Keratinocyte (primary cell): ENCODE measurements around the gene TMEM218. TPM values are rescaled to one million over a fixed set of nuclear protein-coding genes. Genes with fewer than 3 reads are reported as not detected.

Experiments used
- DNase-seq: peaks from one replicate; pipeline ENCODE4 v3.0.0-alpha.2; 2011; ENCODE audit warnings: low read depth, missing footprints, low spot score
- FAIRE-seq: peaks from 2 replicates; lab custom pipeline; 2011; peaks lifted over from hg19 to GRCh38; lab: Jason Lieb, UNC
- H2AFZ ChIP-seq: 2 replicates; pipeline ENCODE4 v1.6.0; 2012; ENCODE audit warnings: low read length, control low read depth, inconsistent platforms; ENCODE audit not compliant: control insufficient read depth
- H3K27ac ChIP-seq: 2 replicates; pipeline ENCODE4 v1.5.1; 2011; ENCODE audit warnings: low read length; ENCODE audit not compliant: control insufficient read depth, insufficient read depth
- H3K27me3 ChIP-seq: 3 replicates; pipeline ENCODE4 v1.6.0; 2011; ENCODE audit warnings: low read length; ENCODE audit not compliant: control insufficient read depth, insufficient read depth; ENCODE audit errors: extremely low read depth
- H3K36me3 ChIP-seq, 2 experiments: 2 replicates in 1 of 2; 3 replicates in 1 of 2; pipeline ENCODE4 v1.5.1; 2011; ENCODE audit warnings: low read length in 2 of 2, mild to moderate bottlenecking in 1 of 2; ENCODE audit not compliant: control insufficient read depth in 2 of 2, insufficient read depth in 2 of 2; ENCODE audit errors: extremely low read depth in 1 of 2
- H3K4me1 ChIP-seq: 3 replicates; pipeline ENCODE4 v1.5.1; 2011; ENCODE audit warnings: low read length; ENCODE audit not compliant: control insufficient read depth, insufficient read depth; ENCODE audit errors: extremely low read depth
- H3K4me2 ChIP-seq: 3 replicates; pipeline ENCODE4 v1.6.0; 2011; ENCODE audit warnings: low read depth, low read length; ENCODE audit not compliant: control insufficient read depth, insufficient read depth; ENCODE audit errors: extremely low read depth
- H3K4me3 ChIP-seq, 3 experiments: fragments of 200-600 bp in 1 of 3; sonication (generic) in 1 of 3; 2 replicates in 2 of 3; 3 replicates in 1 of 3; pipeline ENCODE4 v1.5.1; 2011 to 2016; ENCODE audit warnings: low read length in 3 of 3, mild to moderate bottlenecking in 3 of 3, control low read depth in 2 of 3, inconsistent platforms in 1 of 3, low read depth in 1 of 3, mixed read lengths in 1 of 3, mixed run types in 1 of 3, moderate library complexity in 1 of 3; ENCODE audit not compliant: control insufficient read depth in 2 of 3, insufficient read depth in 2 of 3; ENCODE audit errors: extremely low read depth in 1 of 3
- H3K79me2 ChIP-seq: 2 replicates; pipeline ENCODE4 v1.6.0; 2012; ENCODE audit warnings: low read length; ENCODE audit not compliant: control insufficient read depth, insufficient read depth
- H3K9ac ChIP-seq: 3 replicates; pipeline ENCODE4 v1.6.0; 2011; ENCODE audit warnings: low read length; ENCODE audit not compliant: control insufficient read depth, insufficient read depth; ENCODE audit errors: extremely low read depth
- H3K9me1 ChIP-seq: 3 replicates; pipeline ENCODE4 v1.6.0; 2011; ENCODE audit warnings: low read length; ENCODE audit not compliant: control insufficient read depth, insufficient read depth; ENCODE audit errors: extremely low read depth
- H3K9me3 ChIP-seq: 2 replicates; pipeline ENCODE4 v1.5.1; 2012; ENCODE audit warnings: low read depth, low read length; ENCODE audit not compliant: control insufficient read depth
- H4K20me1 ChIP-seq: 3 replicates; pipeline ENCODE4 v1.6.0; 2011; ENCODE audit warnings: low read length; ENCODE audit not compliant: control insufficient read depth, insufficient read depth; ENCODE audit errors: extremely low read depth
- CTCF ChIP-seq, 3 experiments: IDR thresholded peaks in 1 of 3; conservative IDR thresholded peaks in 1 of 3; optimal IDR thresholded peaks in 1 of 3; 2 replicates in 2 of 3; 3 replicates in 1 of 3; pipeline versions ENCODE3 to v1.5.1; 2011; ENCODE audit warnings: low read length in 3 of 3, mild to moderate bottlenecking in 3 of 3, moderate library complexity in 2 of 3, control low read depth in 1 of 3, inconsistent platforms in 1 of 3; ENCODE audit not compliant: insufficient read depth in 2 of 3; ENCODE audit errors: extremely low read depth in 1 of 3
- EZH2 ChIP-seq: IDR thresholded peaks from one replicate; pipeline ENCODE4 v1.6.1; 2012; ENCODE audit warnings: inconsistent platforms, mild to moderate bottlenecking, low read length, moderate library complexity
- dilution Hi-C: fragments of 300-500 bp; cut with MboI; formaldehyde crosslinking; loops from one replicate; pipeline ENCODE4 v1.7.0; 2020; ENCODE audit warnings: low sequenced_read_pairs; ENCODE audit not compliant: extremely low pct_ligation_motif_present
- polyA plus RNA-seq, 5 experiments: library from polyadenylated mRNA; depleted of rRNA in 3 of 5; stranded (reverse) in 3 of 5; stranded (forward) in 1 of 5; unstranded in 1 of 5; fragments of >200 nt; gene quantifications; 1 replicate in 1 of 5; 2 replicates in 3 of 5; 3 replicates in 1 of 5; pipeline versions ENCODE4 v1.2.1 to v1.2.3, GENCODE V29; 2011 to 2012; ENCODE audit warnings: missing spikeins in 2 of 5, low read depth in 1 of 5, low replicate concordance in 1 of 5

TMEM218 gene
- polyA plus RNA-seq, 1 donor (not counting 4 experiments of a cell fraction or from before 2014, with no cell fraction given), result 34.2 TPM

GRCh38 chr11:125147280-125147679 lies 35.9 kb upstream of the TMEM218 start:
- Histone ChIP-seq H3K4me1 (no peaks in the 10 kb centered on the region), H3K9me1 (no peaks in the 10 kb centered on the region), H3K4me3 (no peak overlapping the region), H3K9me3 (no peaks in the 10 kb centered on the region), H3K27me3 (peaks cover 7% of the 10 kb centered on the region), H3K9ac (no peak overlapping the region), H3K36me3 (no peaks in the 10 kb centered on the region), H2AFZ (no peak overlapping the region), H4K20me1 (no peaks in the 10 kb centered on the region), H3K79me2 (no peaks in the 10 kb centered on the region), H3K4me2 (no peak overlapping the region), H3K27ac (no peak overlapping the region)
- no peak for FAIRE-seq
- DNase-seq, result no peak
- dilution Hi-C loops, result no loop called here
- no peak for TF ChIP-seq CTCF (optimal IDR thresholded peaks at IDR 0.05 in 1 of 3, IDR thresholded peaks at IDR 0.05 in 1 of 3, conservative IDR thresholded peaks at IDR 0.05 in 1 of 3; ENCODE audit: extremely low read depth in 1 of 3, insufficient read depth in 2 of 3, low read length in 3 of 3)

DNA sequence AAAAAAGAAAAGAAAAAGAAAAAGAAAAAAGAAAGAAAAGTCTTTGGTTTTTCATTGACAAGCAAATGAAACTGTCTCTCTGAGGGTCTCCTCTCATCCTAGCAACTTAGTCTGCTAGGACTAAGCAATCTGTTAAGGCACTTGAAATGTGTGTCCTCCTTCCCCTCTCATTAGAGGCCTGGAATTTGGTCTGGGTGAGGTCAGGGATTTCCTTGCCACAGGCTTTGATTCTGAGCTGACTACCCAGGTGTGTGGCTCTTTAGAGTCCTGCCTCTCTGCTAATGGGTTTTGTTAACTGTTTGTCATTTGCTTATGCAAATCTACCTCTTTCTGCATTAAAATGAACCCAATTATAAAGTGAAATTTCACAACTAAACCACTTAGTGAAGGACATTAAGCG lies 34.8 kb upstream of the TMEM218 start:
- H3K9me1 ChIP-seq, result no peaks in the 10 kb centered on the region
- dilution Hi-C loops, result no loop called here
- no peak overlapping the region for H3K4me3 ChIP-seq
- DNase-seq, result no peak
- no peak overlapping the region for H2AFZ ChIP-seq
- H3K9me3 ChIP-seq, result no peaks in the 10 kb centered on the region
- no peak for TF ChIP-seq CTCF (optimal IDR thresholded peaks at IDR 0.05 in 1 of 3, IDR thresholded peaks at IDR 0.05 in 1 of 3, conservative IDR thresholded peaks at IDR 0.05 in 1 of 3; ENCODE audit: extremely low read depth in 1 of 3, insufficient read depth in 2 of 3, low read length in 3 of 3)
- TF ChIP-seq EZH2, result no peak
- H3K4me2 ChIP-seq, result no peak overlapping the region
- no peak for FAIRE-seq
- no peaks in the 10 kb centered on the region for H3K36me3 ChIP-seq
- H4K20me1 ChIP-seq, result no peaks in the 10 kb centered on the region
- H3K4me1 ChIP-seq, result no peaks in the 10 kb centered on the region
- H3K27me3 ChIP-seq, result peaks cover 7% of the 10 kb centered on the region
- H3K79me2 ChIP-seq, result no peaks in the 10 kb centered on the region
- H3K27ac ChIP-seq, result no peak overlapping the region
- no peak overlapping the region for H3K9ac ChIP-seq
